Loucy (cell line): Measurements from ENCODE around the gene GAK.
A peak's percentile ranks its signal among the peaks of the same experiment; 100 is the strongest.

Source experiments
- H2AFZ ChIP-seq: fragments of 200-600 bp; sonication (generic); 2 replicates; pipeline ENCODE4 v1.6.0; 2016; ENCODE audit warnings: antibody characterized with exemption, mild to moderate bottlenecking, low read length, moderate library complexity
- H3F3A ChIP-seq: fragments of 200-600 bp; 2 replicates; pipeline ENCODE4 v1.6.0; 2016; ENCODE audit warnings: antibody characterized with exemption, low read depth, mild to moderate bottlenecking
- H3K27me3 ChIP-seq: fragments of 200-600 bp; sonication (generic); 2 replicates; pipeline ENCODE4 v1.6.1; 2014; ENCODE audit warnings: low read length, mild to moderate bottlenecking; ENCODE audit not compliant: insufficient read depth, poor library complexity, severe bottlenecking
- H3K36me3 ChIP-seq: fragments of 200-600 bp; sonication (generic); 2 replicates; pipeline ENCODE4 v1.6.1; 2016; ENCODE audit warnings: low read length; ENCODE audit not compliant: insufficient read depth
- H3K4me1 ChIP-seq: fragments of 200-600 bp; sonication (generic); 2 replicates; pipeline ENCODE4 v1.5.1; 2014; ENCODE audit warnings: low read length, mild to moderate bottlenecking; ENCODE audit not compliant: insufficient read depth, poor library complexity, severe bottlenecking
- H3K4me2 ChIP-seq: fragments of 200-600 bp; sonication (generic); 2 replicates; pipeline ENCODE4 v1.6.0; 2014; ENCODE audit warnings: antibody characterized with exemption, low read length, low read depth, mild to moderate bottlenecking; ENCODE audit not compliant: poor library complexity, severe bottlenecking
- H3K4me3 ChIP-seq: fragments of 200-600 bp; sonication (generic); 2 replicates; pipeline ENCODE4 v1.5.1; 2014; ENCODE audit warnings: low read length, mild to moderate bottlenecking, mixed read lengths; ENCODE audit not compliant: poor library complexity, severe bottlenecking
- H3K79me2 ChIP-seq: fragments of 200-600 bp; sonication (generic); 2 replicates; pipeline ENCODE4 v1.6.1; 2014; ENCODE audit warnings: low read length; ENCODE audit not compliant: insufficient read depth
- H3K9ac ChIP-seq: fragments of 200-600 bp; sonication (generic); 2 replicates; pipeline ENCODE4 v1.6.0; 2014; ENCODE audit warnings: mild to moderate bottlenecking, low read depth, low read length, moderate library complexity; ENCODE audit not compliant: poor library complexity, severe bottlenecking
- H3K9me2 ChIP-seq: fragments of 200-600 bp; sonication (generic); replicated peaks from 2 replicates; pipeline ENCODE4 v1.6.1; 2016; ENCODE audit warnings: low read depth, low read length, mixed read lengths
- H3K9me3 ChIP-seq: fragments of 200-600 bp; sonication (generic); 2 replicates; pipeline ENCODE4 v1.6.1; 2014; ENCODE audit warnings: mild to moderate bottlenecking, antibody characterized with exemption, low read length, low read depth; ENCODE audit not compliant: insufficient read depth
- H4K20me1 ChIP-seq: fragments of 200-600 bp; sonication (generic); 2 replicates; pipeline ENCODE4 v1.6.0; 2014; ENCODE audit warnings: antibody characterized with exemption, low read length, mild to moderate bottlenecking; ENCODE audit not compliant: insufficient read depth, poor library complexity, severe bottlenecking
- CTCF ChIP-seq: fragments of 200-600 bp; sonication (generic); conservative IDR thresholded peaks from 2 replicates; pipeline ENCODE4 v1.5.1; 2014; ENCODE audit warnings: mild to moderate bottlenecking, antibody characterized with exemption, low read length
- EZH2phosphoT487 ChIP-seq: fragments of 200-600 bp; IDR thresholded peaks from 2 replicates; pipeline ENCODE4 v1.6.1; 2018; ENCODE audit warnings: antibody characterized with exemption, mild to moderate bottlenecking, moderate library complexity, borderline replicate concordance

The GAK gene

DNA sequence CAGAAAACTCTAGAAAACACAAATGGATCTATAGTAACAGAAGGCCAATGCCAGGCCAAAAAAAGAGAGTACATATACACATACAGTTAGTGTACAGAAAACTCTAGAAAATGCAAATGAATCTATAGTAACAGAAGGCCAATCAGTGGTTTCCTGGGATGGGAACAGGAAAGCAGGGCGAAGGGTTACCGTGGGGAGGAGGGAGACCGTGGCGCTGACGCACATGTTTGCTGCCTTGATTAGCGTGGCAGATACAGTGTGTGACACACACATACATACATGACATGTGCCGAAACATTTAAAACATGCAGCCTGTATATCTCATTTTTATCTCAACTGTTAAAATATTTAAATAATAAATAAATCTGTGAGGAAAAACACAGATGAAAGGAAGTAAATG is 14.7 kb downstream of the GAK start:
- no peak for TF ChIP-seq CTCF
- TF ChIP-seq EZH2phosphoT487, result no peak
- H3F3A ChIP-seq, result no peaks in the 10 kb centered on the region
- no peak overlapping the region for H3K4me2 ChIP-seq
- peaks cover 55% of the 10 kb centered on the region for H4K20me1 ChIP-seq
- peaks cover 33% of the 10 kb centered on the region for H3K4me1 ChIP-seq
- no peaks in the 10 kb centered on the region for H3K9me3 ChIP-seq
- peaks cover 94% of the 10 kb centered on the region for H3K79me2 ChIP-seq
- H3K36me3 ChIP-seq, result peaks cover 10% of the 10 kb centered on the region; the same call in 1 of the 2 replicates
- H3K27me3 ChIP-seq, result no peaks in the 10 kb centered on the region
- H3K4me3 ChIP-seq, result no peak overlapping the region
- H2AFZ ChIP-seq, result no peak overlapping the region
- H3K9me2 ChIP-seq, result no peaks in the 10 kb centered on the region
- H3K9ac ChIP-seq, result no peak overlapping the region

DNA sequence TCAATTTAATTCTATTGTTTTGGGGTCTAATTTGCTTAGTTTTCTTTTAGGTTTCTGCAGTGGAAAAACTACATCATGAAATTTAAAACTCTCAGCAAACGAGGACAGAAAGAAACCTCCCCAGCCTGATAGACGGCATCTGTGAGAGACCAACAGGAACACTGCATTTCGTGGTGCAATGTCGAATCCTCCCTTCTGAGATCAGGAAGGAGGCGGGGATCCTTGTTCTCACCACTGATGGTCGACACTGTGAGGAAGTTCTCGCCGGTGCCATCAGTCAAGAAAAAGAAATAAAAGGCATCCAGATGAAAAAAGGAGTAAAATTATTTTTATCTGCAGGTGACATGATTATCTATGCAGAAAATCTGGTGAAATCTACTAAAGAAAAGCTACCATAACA is 16.5 kb downstream of the GAK start:
- Histone ChIP-seq H3K9me2 (no peaks in the 10 kb centered on the region), H3K27me3 (no peaks in the 10 kb centered on the region), H3F3A (no peaks in the 10 kb centered on the region), H2AFZ (no peak overlapping the region), H3K4me2 (peak overlapping the region; percentile 68), H3K79me2 (peaks cover 75% of the 10 kb centered on the region), H3K4me3 (peak overlapping the region; percentile 35), H3K9ac (peak overlapping the region; percentile 24), H4K20me1 (peaks cover 44% of the 10 kb centered on the region), H3K4me1 (peaks cover 21% of the 10 kb centered on the region), H3K9me3 (no peaks in the 10 kb centered on the region), H3K36me3 (peaks cover 27% of the 10 kb centered on the region; the same call in 1 of the 2 replicates)
- TF ChIP-seq CTCF, result no peak
- no peak for TF ChIP-seq EZH2phosphoT487

DNA sequence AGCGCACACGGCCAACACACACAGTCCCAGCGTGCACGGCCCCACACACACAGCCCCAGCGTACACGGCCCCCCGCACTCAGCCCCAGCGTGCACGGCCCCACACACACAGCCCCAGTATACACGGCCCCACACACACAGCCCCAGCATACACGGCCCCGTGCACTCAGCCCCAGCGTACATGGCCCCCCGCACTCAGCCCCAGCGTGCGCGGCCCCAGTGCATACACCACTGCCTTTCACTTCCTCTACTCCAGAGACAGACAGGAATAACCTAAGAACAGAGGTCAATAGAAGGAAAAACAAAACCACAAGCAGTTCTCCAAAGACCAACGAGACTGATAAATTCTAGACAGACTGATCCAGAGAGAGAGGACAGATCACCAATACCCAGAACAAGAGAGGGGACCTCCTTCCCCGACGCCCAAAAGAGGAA is 17.1 kb downstream of the GAK start:
- Histone ChIP-seq H3K9me2 (no peaks in the 10 kb centered on the region), H3K9me3 (no peaks in the 10 kb centered on the region), H3K4me2 (peak overlapping the region; percentile 68), H3K4me1 (peaks cover 21% of the 10 kb centered on the region), H3K9ac (peak overlapping the region; percentile 24), H3K36me3 (peaks cover 30% of the 10 kb centered on the region; the same call in 1 of the 2 replicates), H4K20me1 (peaks cover 45% of the 10 kb centered on the region), H3F3A (no peaks in the 10 kb centered on the region), H3K27me3 (no peaks in the 10 kb centered on the region), H2AFZ (no peak overlapping the region), H3K4me3 (peak overlapping the region; percentile 35), H3K79me2 (peaks cover 70% of the 10 kb centered on the region)
- no peak for TF ChIP-seq EZH2phosphoT487
- TF ChIP-seq CTCF, result no peak
